ENCODE measurements around the gene TRERF1.

- TF ChIP-seq POLR2A (IDR thresholded peaks at IDR 0.05) = no peak
- TF ChIP-seq, protein P1, sequence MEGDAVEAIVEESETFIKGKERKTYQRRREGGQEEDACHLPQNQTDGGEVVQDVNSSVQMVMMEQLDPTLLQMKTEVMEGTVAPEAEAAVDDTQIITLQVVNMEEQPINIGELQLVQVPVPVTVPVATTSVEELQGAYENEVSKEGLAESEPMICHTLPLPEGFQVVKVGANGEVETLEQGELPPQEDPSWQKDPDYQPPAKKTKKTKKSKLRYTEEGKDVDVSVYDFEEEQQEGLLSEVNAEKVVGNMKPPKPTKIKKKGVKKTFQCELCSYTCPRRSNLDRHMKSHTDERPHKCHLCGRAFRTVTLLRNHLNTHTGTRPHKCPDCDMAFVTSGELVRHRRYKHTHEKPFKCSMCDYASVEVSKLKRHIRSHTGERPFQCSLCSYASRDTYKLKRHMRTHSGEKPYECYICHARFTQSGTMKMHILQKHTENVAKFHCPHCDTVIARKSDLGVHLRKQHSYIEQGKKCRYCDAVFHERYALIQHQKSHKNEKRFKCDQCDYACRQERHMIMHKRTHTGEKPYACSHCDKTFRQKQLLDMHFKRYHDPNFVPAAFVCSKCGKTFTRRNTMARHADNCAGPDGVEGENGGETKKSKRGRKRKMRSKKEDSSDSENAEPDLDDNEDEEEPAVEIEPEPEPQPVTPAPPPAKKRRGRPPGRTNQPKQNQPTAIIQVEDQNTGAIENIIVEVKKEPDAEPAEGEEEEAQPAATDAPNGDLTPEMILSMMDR (IDR thresholded peaks at IDR 0.05) = no peak
Measured at GRCh38 chr6:42294759-42295158, 157.0 kb downstream of the TRERF1 start.
